22Rv1 (cell line): ENCODE data around the gene IL34.

ENCODE experiments used
- CTCF ChIP-seq: fragments of 450-650 bp; IDR thresholded peaks from 2 replicates; pipeline ENCODE4 v1.5.1; 2017; ENCODE audit warnings: mild to moderate bottlenecking
- ZFX ChIP-seq: fragments of 450-650 bp; IDR thresholded peaks from 2 replicates; pipeline ENCODE4 v1.6.1; 2017; ENCODE audit warnings: antibody characterized with exemption, borderline replicate concordance

DNA sequence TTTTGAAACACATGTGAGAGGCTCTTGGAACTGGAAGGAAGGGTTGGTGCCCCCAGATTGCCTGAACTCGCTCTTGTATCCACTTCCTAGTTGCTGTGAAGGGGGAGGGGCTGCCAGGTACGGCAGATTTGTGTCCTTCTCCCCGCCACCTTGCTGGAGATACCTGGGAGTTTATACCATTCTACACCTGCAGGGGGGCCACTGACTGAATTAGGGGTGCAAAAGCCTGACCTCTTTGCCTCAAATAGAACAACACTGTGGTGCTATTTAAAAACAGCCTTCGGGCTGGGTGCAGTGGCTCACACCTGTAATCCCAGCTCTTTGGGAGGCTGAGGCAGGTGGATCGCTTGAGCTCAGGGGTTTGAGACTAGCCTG is 35.1 kb upstream of the IL34 start:
- TF ChIP-seq CTCF (no peak), ZFX (no peak)
